H9 (cell line): Measurements from ENCODE around the gene CTSL. TPM values are rescaled to one million over a fixed set of nuclear protein-coding genes. Genes with fewer than 3 reads are reported as not detected.

Experiments
- DNase-seq: peaks from one replicate; pipeline ENCODE4 v3.0.0-alpha.2; 2017
- H2AFZ ChIP-seq: one replicate; pipeline ENCODE4 v1.6.1; 2013; ENCODE audit warnings: mild to moderate bottlenecking, low read length, control low read depth, moderate library complexity
- H2AK5ac ChIP-seq: 2 replicates; pipeline ENCODE4 v1.6.1; 2013; ENCODE audit warnings: low read length, control low read depth, mixed read lengths; ENCODE audit not compliant: insufficient read length
- H2BK120ac ChIP-seq: one replicate; pipeline ENCODE4 v1.6.1; 2013; ENCODE audit warnings: low read depth, mild to moderate bottlenecking, low read length, control low read depth, inconsistent platforms; ENCODE audit not compliant: poor library complexity, severe bottlenecking
- H2BK12ac ChIP-seq: 2 replicates; pipeline ENCODE4 v1.6.1; 2013; ENCODE audit warnings: low read length, control low read depth, mixed read lengths, low read depth; ENCODE audit not compliant: insufficient read length
- H2BK15ac ChIP-seq: 2 replicates; pipeline ENCODE4 v1.6.1; 2013; ENCODE audit warnings: low read depth, low read length, control low read depth
- H2BK20ac ChIP-seq: one replicate; pipeline ENCODE4 v1.6.1; 2013; ENCODE audit warnings: low read depth, mild to moderate bottlenecking, low read length, control low read depth, inconsistent platforms; ENCODE audit not compliant: poor library complexity, severe bottlenecking
- H2BK5ac ChIP-seq: 2 replicates; pipeline ENCODE4 v1.6.1; 2013; ENCODE audit warnings: low read length, control low read depth, mixed read lengths; ENCODE audit not compliant: insufficient read length
- H3K14ac ChIP-seq: 2 replicates; pipeline ENCODE4 v1.6.1; 2013; ENCODE audit warnings: low read length, control low read depth; ENCODE audit not compliant: insufficient read depth
- H3K18ac ChIP-seq: 2 replicates; pipeline ENCODE4 v1.6.1; 2013; ENCODE audit warnings: low read depth, mild to moderate bottlenecking, mixed read lengths, low read length, control low read depth; ENCODE audit not compliant: insufficient read length
- H3K23ac ChIP-seq: 2 replicates; pipeline ENCODE4 v1.6.1; 2013; ENCODE audit warnings: low read length, control low read depth, mixed read lengths, low read depth; ENCODE audit not compliant: insufficient read length
- H3K23me2 ChIP-seq: 2 replicates; pipeline ENCODE4 v1.6.1; 2013; ENCODE audit warnings: low read depth, mild to moderate bottlenecking, mixed read lengths, low read length, control low read depth; ENCODE audit not compliant: insufficient read length, poor library complexity, severe bottlenecking
- H3K27ac ChIP-seq: 2 replicates; pipeline ENCODE4 v1.5.1; 2013; ENCODE audit warnings: low read length, control low read depth, mixed read lengths, low read depth; ENCODE audit not compliant: insufficient read length
- H3K27me3 ChIP-seq: 2 replicates; pipeline ENCODE4 v1.6.1; 2013; ENCODE audit warnings: low read length, control low read depth, inconsistent platforms; ENCODE audit not compliant: insufficient read depth
- H3K4ac ChIP-seq: 2 replicates; pipeline ENCODE4 v1.6.1; 2013; ENCODE audit warnings: low read depth, mild to moderate bottlenecking, control low read depth, inconsistent platforms, low read length, moderate library complexity
- H3K4me1 ChIP-seq: 2 replicates; pipeline ENCODE4 v1.6.1; 2013; ENCODE audit warnings: low read length, control low read depth, inconsistent platforms; ENCODE audit not compliant: insufficient read depth
- H3K4me2 ChIP-seq: 2 replicates; pipeline ENCODE4 v1.6.1; 2013; ENCODE audit warnings: low read length, control low read depth, mixed read lengths; ENCODE audit not compliant: insufficient read length, insufficient read depth
- H3K56ac ChIP-seq: 2 replicates; pipeline ENCODE4 v1.6.1; 2013; ENCODE audit warnings: low read depth, mild to moderate bottlenecking, mixed read lengths, low read length, control low read depth; ENCODE audit not compliant: insufficient read length
- H3K79me1 ChIP-seq: 2 replicates; pipeline ENCODE4 v1.6.1; 2013; ENCODE audit warnings: low read depth, mild to moderate bottlenecking, moderate library complexity, low read length, control low read depth, inconsistent platforms; ENCODE audit not compliant: insufficient read depth, poor library complexity, severe bottlenecking
- H3K79me2 ChIP-seq: 2 replicates; pipeline ENCODE4 v1.6.1; 2013; ENCODE audit warnings: low read length, control low read depth, inconsistent platforms; ENCODE audit not compliant: insufficient read depth
- H3K9ac ChIP-seq: 2 replicates; pipeline ENCODE4 v1.6.1; 2013; ENCODE audit warnings: low read length, control low read depth, mixed read lengths; ENCODE audit not compliant: insufficient read length; ENCODE audit errors: extremely low read depth
- H3K9me3 ChIP-seq: one replicate; pipeline ENCODE4 v1.6.1; 2013; ENCODE audit warnings: low read depth, low read length, inconsistent platforms; ENCODE audit not compliant: control insufficient read depth
- H3T11ph ChIP-seq: one replicate; pipeline ENCODE4 v1.6.1; 2013; ENCODE audit warnings: mild to moderate bottlenecking, low read length, control low read depth, inconsistent platforms
- H4K20me1 ChIP-seq: one replicate; pipeline ENCODE4 v1.6.1; 2013; ENCODE audit not compliant: control insufficient read depth, insufficient read length, insufficient read depth
- H4K5ac ChIP-seq: 2 replicates; pipeline ENCODE4 v1.6.1; 2013; ENCODE audit warnings: low read depth, mild to moderate bottlenecking, mixed read lengths, low read length, control low read depth; ENCODE audit not compliant: insufficient read length
- H4K8ac ChIP-seq: replicated peaks from 2 replicates; pipeline ENCODE4 v1.6.1; 2013; ENCODE audit warnings: low read length, control low read depth, mixed read lengths, low read depth; ENCODE audit not compliant: insufficient read length
- H4K91ac ChIP-seq: 2 replicates; pipeline ENCODE4 v1.6.1; 2013; ENCODE audit warnings: low read depth, mild to moderate bottlenecking, moderate library complexity, mixed read lengths, low read length, control low read depth; ENCODE audit not compliant: insufficient read length
- H3K27ac Mint-ChIP-seq, 3 experiments: 2 replicates in 2 of 3; 3 replicates in 1 of 3; pipeline ENCODE4 v1.8.0; 2020 to 2021; ENCODE audit warnings: mixed read lengths in 3 of 3, mild to moderate bottlenecking in 1 of 3, moderate library complexity in 1 of 3
- H3K27me3 Mint-ChIP-seq: 2 replicates; pipeline ENCODE4 v1.8.0; 2021; ENCODE audit warnings: low read depth, mild to moderate bottlenecking, moderate library complexity, mixed read lengths
- H3K36me3 Mint-ChIP-seq, 3 experiments: 2 replicates in 2 of 3; 3 replicates in 1 of 3; pipeline ENCODE4 v1.8.0; 2020 to 2021; ENCODE audit warnings: low read depth in 3 of 3, mixed read lengths in 3 of 3; ENCODE audit not compliant: insufficient read depth in 1 of 3
- H3K4me1 Mint-ChIP-seq, 2 experiments: 2 replicates each; pipeline ENCODE4 v1.8.0; 2020; ENCODE audit warnings: mixed read lengths in 2 of 2
- H3K4me3 Mint-ChIP-seq, 2 experiments: 2 replicates in 1 of 2; 3 replicates in 1 of 2; pipeline ENCODE4 v1.8.0; 2020 to 2021; ENCODE audit warnings: mild to moderate bottlenecking in 2 of 2, mixed read lengths in 2 of 2, moderate library complexity in 1 of 2
- H3K9me3 Mint-ChIP-seq, 2 experiments: 2 replicates in 1 of 2; 3 replicates in 1 of 2; pipeline ENCODE4 v1.8.0; 2020; ENCODE audit warnings: mild to moderate bottlenecking in 2 of 2, mixed read lengths in 2 of 2, moderate library complexity in 1 of 2
- WGBS: extraction: QIAGEN DNeasy Blood & Tissue Kit; methylation state at CpG from one replicate; pipeline ENCODE4 v1.1.7; 2013; ENCODE audit warnings: missing lambda C conversion rate, low lambda C conversion rate, mixed read lengths; ENCODE audit not compliant: insufficient read length; ENCODE audit errors: extremely low coverage; 5-methylcytosine and 5-hydroxymethylcytosine counted together
- total RNA-seq: library from RNA; stranded (reverse); gene quantifications from 2 replicates; pipeline ENCODE4 v1.2.1, GENCODE V29; 2021
- TF ChIP-seq, protein P1 (sequence below): fragments of 200-600 bp; sonication (generic); conservative IDR thresholded peaks from 3 replicates; pipeline ENCODE4 v1.8.0; 2021; ENCODE audit warnings: antibody characterized with exemption, mild to moderate bottlenecking

Gene CTSL
- total RNA-seq, 1 experiment from 2014 or later, result 28.9 TPM

DNA sequence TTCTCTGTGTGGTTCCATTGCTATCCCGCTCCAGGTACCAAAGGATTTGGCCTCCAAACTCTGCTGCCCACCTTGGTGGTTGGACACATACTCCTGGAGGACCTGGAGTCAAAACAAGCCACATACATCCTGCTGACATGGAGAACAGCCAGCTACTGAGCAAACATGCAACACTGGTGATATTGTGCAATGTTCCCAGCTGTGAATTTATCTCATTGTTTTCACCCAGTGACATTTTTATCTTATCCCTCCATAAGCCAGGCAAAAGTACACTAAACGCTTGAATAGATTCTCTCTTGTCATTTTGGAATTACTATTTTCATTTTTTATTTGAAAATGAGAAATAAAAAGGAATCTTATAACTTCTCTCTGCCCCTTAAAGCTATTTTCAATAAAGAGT, 11.1 kb upstream of the CTSL start:
- Histone ChIP-seq H3K14ac (no peak overlapping the region), H2BK20ac (no peak overlapping the region), H3K27ac (no peak overlapping the region), H3K9ac (no peak overlapping the region), H3K9me3 (no peaks in the 10 kb centered on the region), H2AK5ac (no peak overlapping the region), H4K91ac (no peak overlapping the region), H3K4ac (no peak overlapping the region), H3K4me1 (no peaks in the 10 kb centered on the region), H3T11ph (no peak overlapping the region), H4K5ac (no peak overlapping the region), H2BK15ac (no peak overlapping the region), H3K18ac (no peak overlapping the region), H2BK120ac (no peak overlapping the region), H4K20me1 (no peaks in the 10 kb centered on the region), H2AFZ (no peak overlapping the region), H4K8ac (no peak overlapping the region), H3K56ac (no peak overlapping the region), H3K27me3 (no peaks in the 10 kb centered on the region), H3K79me2 (no peaks in the 10 kb centered on the region), H3K79me1 (no peaks in the 10 kb centered on the region), H3K23me2 (no peaks in the 10 kb centered on the region), H3K4me2 (no peak overlapping the region), H2BK12ac (no peak overlapping the region), H2BK5ac (no peak overlapping the region), H3K23ac (no peak overlapping the region)
- WGBS, result no CpG with 5 or more reads among the region's 2 CpGs
- TF ChIP-seq, protein P1, sequence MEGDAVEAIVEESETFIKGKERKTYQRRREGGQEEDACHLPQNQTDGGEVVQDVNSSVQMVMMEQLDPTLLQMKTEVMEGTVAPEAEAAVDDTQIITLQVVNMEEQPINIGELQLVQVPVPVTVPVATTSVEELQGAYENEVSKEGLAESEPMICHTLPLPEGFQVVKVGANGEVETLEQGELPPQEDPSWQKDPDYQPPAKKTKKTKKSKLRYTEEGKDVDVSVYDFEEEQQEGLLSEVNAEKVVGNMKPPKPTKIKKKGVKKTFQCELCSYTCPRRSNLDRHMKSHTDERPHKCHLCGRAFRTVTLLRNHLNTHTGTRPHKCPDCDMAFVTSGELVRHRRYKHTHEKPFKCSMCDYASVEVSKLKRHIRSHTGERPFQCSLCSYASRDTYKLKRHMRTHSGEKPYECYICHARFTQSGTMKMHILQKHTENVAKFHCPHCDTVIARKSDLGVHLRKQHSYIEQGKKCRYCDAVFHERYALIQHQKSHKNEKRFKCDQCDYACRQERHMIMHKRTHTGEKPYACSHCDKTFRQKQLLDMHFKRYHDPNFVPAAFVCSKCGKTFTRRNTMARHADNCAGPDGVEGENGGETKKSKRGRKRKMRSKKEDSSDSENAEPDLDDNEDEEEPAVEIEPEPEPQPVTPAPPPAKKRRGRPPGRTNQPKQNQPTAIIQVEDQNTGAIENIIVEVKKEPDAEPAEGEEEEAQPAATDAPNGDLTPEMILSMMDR, result no peak
- Mint-ChIP-seq H3K27ac (peak overlapping the region in 1 of 3 experiments; percentile 74; a peak in 1 of 7 replicates), H3K27me3 (peaks cover under 1% of the 10 kb centered on the region; the same call in 1 of the 2 replicates), H3K4me1 (0 out of 4 replicates have a peak, but pooled peaks cover 0 to 2% of the 10 kb centered on the region in 2 experiments), H3K4me3 (no peak overlapping the region), H3K9me3 (no peaks in the 10 kb centered on the region), H3K36me3 (no peaks in the 10 kb centered on the region)
- DNase-seq, result no peak
